ENCODE measurements around the gene FOXP1. TPM values are rescaled to one million over a fixed set of nuclear protein-coding genes. Genes with fewer than 3 reads are reported as not detected.

Gene FOXP1
- total and polyA plus RNA-seq, 2 of the 13 experiments (the other 11 are each of a cell fraction or from before 2014, with no cell fraction given), result 40.4 to 59.0 TPM

DNA sequence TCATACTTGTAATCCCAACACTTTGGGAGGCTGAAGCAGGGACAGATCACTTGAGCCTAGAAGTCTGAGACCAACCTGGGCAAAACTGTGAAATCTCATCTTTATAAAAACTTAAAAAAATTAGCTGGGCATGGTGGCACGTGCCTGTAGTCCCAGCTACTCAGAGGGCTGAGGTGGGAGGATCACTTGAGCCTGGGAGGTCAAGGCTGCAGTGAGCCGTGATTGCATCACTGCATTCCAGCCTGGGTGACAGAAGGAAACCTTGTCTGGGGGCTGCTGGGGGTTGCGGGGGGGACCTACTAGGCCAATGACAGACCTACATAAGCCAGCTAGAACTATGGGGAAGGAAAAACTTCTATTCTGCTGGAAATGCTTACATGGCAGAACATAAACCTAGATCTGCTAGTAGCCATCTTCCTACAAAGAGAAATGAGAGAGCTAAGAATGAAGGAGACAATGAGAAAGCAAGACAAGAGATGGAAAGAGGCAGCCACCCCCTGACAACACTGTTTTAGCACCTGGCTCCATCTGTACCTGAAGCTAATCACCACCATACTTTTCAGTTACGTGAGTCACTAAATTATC is 23.9 kb downstream of the FOXP1 start (continued):
- TF ChIP-seq, protein P1, sequence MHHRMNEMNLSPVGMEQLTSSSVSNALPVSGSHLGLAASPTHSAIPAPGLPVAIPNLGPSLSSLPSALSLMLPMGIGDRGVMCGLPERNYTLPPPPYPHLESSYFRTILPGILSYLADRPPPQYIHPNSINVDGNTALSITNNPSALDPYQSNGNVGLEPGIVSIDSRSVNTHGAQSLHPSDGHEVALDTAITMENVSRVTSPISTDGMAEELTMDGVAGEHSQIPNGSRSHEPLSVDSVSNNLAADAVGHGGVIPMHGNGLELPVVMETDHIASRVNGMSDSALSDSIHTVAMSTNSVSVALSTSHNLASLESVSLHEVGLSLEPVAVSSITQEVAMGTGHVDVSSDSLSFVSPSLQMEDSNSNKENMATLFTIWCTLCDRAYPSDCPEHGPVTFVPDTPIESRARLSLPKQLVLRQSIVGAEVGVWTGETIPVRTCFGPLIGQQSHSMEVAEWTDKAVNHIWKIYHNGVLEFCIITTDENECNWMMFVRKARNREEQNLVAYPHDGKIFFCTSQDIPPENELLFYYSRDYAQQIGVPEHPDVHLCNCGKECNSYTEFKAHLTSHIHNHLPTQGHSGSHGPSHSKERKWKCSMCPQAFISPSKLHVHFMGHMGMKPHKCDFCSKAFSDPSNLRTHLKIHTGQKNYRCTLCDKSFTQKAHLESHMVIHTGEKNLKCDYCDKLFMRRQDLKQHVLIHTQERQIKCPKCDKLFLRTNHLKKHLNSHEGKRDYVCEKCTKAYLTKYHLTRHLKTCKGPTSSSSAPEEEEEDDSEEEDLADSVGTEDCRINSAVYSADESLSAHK (CRISPR knock-in tag; IDR thresholded peaks at IDR 0.05; ENCODE audit: borderline replicate concordance), result no peak
- TF ChIP-seq IRX3 (CRISPR knock-in tag; IDR thresholded peaks at IDR 0.05; ENCODE audit: borderline replicate concordance, low read depth) (no peak), MTA1 (CRISPR knock-in tag; IDR thresholded peaks at IDR 0.05; ENCODE audit: borderline replicate concordance) (0 out of 2 replicates have a peak, but pooled peaks have one; percentile 49), ZNF572 (CRISPR knock-in tag; IDR thresholded peaks at IDR 0.05) (no peak), ZNF136 (CRISPR knock-in tag; IDR thresholded peaks at IDR 0.05; ENCODE audit: low read depth) (0 out of 2 replicates have a peak, but pooled peaks have one; percentile 44), NFKBIZ (CRISPR knock-in tag; IDR thresholded peaks at IDR 0.05) (no peak), MED13 (CRISPR knock-in tag; IDR thresholded peaks at IDR 0.05) (no peak), TGIF2 (CRISPR knock-in tag; IDR thresholded peaks at IDR 0.05) (no peak)
- TF ChIP-seq, protein P2, sequence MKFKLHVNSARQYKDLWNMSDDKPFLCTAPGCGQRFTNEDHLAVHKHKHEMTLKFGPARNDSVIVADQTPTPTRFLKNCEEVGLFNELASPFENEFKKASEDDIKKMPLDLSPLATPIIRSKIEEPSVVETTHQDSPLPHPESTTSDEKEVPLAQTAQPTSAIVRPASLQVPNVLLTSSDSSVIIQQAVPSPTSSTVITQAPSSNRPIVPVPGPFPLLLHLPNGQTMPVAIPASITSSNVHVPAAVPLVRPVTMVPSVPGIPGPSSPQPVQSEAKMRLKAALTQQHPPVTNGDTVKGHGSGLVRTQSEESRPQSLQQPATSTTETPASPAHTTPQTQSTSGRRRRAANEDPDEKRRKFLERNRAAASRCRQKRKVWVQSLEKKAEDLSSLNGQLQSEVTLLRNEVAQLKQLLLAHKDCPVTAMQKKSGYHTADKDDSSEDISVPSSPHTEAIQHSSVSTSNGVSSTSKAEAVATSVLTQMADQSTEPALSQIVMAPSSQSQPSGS (CRISPR knock-in tag; IDR thresholded peaks at IDR 0.05), result peak; percentile 85; the same call in 1 of the 2 replicates
- TF ChIP-seq, protein P3, sequence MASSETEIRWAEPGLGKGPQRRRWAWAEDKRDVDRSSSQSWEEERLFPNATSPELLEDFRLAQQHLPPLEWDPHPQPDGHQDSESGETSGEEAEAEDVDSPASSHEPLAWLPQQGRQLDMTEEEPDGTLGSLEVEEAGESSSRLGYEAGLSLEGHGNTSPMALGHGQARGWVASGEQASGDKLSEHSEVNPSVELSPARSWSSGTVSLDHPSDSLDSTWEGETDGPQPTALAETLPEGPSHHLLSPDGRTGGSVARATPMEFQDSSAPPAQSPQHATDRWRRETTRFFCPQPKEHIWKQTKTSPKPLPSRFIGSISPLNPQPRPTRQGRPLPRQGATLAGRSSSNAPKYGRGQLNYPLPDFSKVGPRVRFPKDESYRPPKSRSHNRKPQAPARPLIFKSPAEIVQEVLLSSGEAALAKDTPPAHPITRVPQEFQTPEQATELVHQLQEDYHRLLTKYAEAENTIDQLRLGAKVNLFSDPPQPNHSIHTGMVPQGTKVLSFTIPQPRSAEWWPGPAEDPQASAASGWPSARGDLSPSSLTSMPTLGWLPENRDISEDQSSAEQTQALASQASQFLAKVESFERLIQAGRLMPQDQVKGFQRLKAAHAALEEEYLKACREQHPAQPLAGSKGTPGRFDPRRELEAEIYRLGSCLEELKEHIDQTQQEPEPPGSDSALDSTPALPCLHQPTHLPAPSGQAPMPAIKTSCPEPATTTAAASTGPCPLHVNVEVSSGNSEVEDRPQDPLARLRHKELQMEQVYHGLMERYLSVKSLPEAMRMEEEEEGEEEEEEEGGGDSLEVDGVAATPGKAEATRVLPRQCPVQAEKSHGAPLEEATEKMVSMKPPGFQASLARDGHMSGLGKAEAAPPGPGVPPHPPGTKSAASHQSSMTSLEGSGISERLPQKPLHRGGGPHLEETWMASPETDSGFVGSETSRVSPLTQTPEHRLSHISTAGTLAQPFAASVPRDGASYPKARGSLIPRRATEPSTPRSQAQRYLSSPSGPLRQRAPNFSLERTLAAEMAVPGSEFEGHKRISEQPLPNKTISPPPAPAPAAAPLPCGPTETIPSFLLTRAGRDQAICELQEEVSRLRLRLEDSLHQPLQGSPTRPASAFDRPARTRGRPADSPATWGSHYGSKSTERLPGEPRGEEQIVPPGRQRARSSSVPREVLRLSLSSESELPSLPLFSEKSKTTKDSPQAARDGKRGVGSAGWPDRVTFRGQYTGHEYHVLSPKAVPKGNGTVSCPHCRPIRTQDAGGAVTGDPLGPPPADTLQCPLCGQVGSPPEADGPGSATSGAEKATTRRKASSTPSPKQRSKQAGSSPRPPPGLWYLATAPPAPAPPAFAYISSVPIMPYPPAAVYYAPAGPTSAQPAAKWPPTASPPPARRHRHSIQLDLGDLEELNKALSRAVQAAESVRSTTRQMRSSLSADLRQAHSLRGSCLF (CRISPR knock-in tag; IDR thresholded peaks at IDR 0.05; ENCODE audit: borderline replicate concordance), result no peak
- TF ChIP-seq, protein P4, sequence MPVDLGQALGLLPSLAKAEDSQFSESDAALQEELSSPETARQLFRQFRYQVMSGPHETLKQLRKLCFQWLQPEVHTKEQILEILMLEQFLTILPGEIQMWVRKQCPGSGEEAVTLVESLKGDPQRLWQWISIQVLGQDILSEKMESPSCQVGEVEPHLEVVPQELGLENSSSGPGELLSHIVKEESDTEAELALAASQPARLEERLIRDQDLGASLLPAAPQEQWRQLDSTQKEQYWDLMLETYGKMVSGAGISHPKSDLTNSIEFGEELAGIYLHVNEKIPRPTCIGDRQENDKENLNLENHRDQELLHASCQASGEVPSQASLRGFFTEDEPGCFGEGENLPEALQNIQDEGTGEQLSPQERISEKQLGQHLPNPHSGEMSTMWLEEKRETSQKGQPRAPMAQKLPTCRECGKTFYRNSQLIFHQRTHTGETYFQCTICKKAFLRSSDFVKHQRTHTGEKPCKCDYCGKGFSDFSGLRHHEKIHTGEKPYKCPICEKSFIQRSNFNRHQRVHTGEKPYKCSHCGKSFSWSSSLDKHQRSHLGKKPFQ (CRISPR knock-in tag; IDR thresholded peaks at IDR 0.05; ENCODE audit: insufficient replicate concordance), result no peak
- TF ChIP-seq, protein P5, sequence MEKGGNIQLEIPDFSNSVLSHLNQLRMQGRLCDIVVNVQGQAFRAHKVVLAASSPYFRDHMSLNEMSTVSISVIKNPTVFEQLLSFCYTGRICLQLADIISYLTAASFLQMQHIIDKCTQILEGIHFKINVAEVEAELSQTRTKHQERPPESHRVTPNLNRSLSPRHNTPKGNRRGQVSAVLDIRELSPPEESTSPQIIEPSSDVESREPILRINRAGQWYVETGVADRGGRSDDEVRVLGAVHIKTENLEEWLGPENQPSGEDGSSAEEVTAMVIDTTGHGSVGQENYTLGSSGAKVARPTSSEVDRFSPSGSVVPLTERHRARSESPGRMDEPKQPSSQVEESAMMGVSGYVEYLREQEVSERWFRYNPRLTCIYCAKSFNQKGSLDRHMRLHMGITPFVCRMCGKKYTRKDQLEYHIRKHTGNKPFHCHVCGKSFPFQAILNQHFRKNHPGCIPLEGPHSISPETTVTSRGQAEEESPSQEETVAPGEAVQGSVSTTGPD (CRISPR knock-in tag; IDR thresholded peaks at IDR 0.05), result no peak
